DMS53 (cell line): ENCODE results near the gene HCRT.
"Not testable (repeated sequence)": the region's sequence is repeated elsewhere in the genome, so short reads cannot be mapped to it uniquely, and the experiment has no call there.

Source experiments
- DNase-seq: peaks from one replicate; lab custom pipeline; 2025; lab: John Stamatoyannopoulos, UW

Gene HCRT

DNA sequence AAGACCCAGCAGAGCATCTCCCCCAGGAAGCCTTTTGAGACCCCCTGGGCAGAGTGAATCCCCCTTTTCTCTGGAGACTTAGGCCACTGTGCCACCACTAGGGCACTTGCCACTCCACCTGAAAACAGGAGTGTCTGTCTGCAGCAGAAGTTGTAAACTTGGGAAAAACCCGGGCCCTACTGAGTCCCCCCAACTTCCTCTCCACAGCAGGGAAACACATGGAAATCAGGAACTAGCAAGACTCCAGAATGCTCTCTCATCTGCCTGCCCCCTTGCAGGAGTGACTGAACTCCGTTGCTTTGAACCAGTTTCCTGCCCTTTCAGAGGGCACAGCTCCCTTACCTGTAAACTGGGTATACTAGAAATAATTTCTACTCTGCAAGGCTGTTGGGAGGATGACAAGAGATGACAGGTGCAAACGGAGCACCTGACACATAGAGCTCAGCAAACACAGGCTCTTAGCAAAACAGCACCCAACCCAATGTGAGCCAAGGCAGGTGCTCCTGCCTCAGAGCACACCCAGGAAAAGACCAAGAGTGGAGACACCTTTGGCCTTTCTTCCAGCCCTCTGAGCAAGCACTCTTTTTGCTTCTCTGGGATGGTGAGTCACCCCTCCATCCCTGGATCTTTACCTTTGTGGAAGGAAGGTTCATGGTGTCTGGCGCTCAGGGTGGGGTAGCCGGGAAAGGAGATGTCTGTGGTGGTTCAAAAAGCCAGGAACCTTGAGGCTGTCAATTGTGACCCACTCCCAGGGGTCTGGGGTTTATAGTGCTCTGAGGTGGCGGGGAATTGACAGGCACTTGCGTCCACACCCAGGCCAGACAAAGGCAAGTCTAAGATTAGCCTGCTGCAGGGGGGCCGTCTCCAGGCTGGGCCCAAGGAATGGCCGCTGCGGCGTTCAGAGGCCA lies at the start of gene HCRT:
TSS of gene HCRT (minus strand) at position 740 of the 908 bp plus-strand sequence. CDS start at position 653, 87 bp downstream.
- DNase-seq = peak; percentile 81

- no peak for DNase-seq
Observed at GRCh38 chr17:42233994-42234393, 48.7 kb upstream of the HCRT start.

GRCh38 chr17:42233156-42233555 lies 47.9 kb upstream of the HCRT start:
- no peak for DNase-seq

GRCh38 chr17:42230225-42230624 lies 45.0 kb upstream of the HCRT start:
- no peak for DNase-seq

DNA sequence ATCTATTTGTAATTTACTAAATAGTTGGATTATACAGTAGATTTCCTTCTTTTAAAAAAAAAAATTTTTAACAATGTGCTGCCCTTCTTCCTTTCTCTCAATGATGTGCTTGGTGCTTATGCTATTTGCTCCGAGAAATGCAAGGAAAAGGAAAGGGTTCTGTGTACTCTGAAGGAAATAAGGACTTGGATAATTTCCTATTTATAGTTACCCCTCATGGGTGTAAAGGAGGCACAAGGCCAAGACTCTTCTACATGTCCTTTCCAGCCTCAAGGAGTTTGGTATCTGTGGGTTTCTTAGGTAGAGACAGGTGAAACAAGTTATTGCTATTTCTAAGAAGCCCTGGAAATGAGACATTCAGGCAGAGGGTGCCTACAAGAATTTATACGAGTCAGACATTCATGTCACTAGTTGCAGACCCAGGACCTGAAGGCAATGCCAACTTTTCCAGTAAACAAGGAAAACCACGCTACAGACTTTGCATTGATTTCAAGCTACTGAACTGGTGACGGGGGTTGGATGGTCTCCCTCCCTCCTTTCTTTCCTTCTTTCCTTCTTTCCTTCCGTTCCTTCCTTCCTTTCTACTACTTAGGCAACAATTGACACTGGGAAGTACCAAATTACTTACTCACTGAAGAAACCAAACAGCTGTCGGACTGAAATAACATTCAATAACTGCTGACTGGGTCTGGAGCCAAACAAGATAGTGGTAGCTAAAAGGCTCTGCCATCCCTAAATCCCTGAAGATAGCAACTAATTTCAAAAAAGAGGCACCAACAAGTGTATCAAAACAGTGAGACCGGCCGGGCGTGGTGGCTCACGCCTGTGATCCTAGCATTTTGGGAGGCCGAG lies 42.8 kb upstream of the HCRT start:
- DNase-seq = no peak

DNA sequence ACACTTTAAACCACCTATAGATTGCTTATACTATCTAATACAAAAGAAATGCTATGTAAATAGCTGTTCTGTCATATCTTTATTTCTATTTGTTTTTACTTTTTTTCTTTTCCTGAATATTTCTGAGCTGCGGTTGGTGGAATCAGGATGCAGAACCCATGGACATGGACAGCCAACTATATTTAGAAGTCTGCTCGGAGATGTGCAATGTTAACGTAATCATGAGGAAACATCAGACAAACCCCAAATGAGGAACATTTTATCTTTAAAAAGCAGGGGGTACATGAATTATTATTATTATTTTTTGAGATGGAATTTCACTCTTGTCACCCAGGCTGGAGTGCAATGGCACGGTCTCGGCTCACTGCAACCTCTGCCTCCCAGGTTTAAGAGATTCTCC lies 40.4 kb upstream of the HCRT start:
- no peak for DNase-seq

DNA sequence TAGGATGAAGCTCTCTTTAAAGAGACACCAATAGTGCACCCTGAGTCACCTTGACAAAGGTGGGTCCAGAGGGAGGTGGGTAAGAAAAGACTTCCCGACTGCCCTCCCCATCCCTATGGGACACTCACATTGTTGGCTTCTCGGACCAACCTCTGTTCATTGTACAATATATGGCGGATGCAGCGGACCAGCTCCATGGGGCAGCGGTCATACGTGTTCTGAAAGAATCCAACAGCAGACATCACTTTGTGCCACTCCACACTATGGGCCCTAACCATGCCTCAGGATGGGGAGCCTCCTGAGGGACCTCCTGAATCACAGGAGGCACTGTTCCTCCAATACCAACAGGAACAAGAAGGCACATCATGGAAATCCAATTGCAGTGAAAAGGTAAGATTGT lies 39.4 kb upstream of the HCRT start:
- no peak for DNase-seq

DNA sequence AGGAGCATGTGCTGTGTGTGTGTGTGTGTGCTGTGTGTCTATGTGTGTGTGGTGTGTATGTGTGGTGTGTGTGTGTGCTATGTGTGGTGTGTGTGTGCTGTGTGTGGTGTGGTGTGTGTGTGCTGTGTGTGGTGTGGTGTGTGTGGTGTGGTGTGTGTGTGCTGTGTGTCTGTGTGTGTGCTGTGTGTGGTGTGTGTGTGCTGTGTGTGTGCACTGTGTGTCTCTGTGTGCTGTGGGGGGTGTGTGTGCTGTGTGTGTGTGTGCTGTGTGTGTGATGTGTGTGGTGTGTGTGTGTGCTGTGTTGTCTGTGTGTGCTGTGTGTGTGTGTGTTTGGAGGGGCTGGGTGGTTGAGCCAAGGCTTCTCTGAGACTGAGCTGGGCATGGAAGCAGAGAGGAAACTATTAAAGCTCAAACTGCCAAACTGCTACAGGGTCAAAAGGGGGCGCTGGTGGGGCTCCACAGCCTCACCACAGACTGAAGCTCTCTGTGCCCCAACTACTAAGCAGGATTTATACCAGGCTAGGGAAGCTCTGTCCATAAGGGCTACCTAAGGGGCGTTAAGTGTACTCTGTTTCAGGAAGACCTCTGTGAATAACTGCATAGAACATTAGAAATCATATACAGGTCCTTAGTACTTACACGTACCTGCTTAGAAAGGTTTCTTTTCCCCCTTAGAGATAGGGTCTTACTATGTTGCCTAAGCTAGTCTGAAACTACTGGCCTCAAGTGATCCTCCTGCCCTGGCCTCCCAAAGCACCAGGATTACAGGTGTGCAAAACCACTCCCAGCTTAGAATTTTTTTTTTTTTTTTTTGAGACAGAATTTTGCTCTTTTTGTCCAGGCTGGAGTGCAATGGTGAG lies 36.9 kb upstream of the HCRT start:
- DNase-seq = peak; percentile 61

DNA sequence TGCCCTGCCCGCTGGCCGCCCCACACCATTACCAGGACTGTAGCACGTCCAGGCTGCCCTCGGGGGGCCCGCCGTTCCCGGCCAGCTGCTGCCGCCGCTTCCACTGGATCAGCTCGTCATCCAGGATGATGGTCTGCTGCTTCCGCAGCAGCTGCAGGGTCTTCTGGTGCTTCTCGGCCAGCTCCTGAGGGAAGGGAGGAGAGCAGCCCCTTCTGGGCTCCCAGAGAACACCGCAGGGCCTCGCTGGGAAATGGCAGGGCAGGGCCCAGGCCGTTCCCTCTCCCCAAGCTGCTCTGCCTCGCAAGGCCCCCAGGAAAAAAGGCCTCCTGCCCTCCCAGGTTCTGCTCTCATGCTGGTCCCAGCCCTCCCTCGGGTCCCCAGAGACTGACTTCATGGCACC lies 34.0 kb upstream of the HCRT start:
- not testable (repeated sequence) for DNase-seq

DNA sequence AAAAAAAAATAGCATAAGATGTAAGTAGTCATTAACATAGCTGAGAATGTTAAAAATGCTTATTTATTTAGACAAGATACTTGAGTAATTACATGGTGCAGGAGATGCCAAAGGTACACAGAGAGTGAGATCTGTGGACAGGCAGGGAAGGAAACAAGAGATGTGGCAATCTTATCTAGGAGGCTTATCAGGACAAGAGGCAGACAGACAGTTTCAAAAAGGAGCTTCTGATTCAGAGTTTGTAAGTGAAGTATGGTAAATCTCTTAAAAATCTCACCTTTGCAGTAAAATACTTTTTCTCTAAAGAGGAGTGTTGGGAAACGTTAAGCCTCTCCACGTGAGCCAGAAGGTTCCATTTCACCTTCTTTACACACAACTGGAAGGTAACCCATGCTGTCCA lies 28.9 kb upstream of the HCRT start:
- DNase-seq = no peak

- DNase-seq = no peak
Observed at GRCh38 chr17:42212382-42212781, 27.1 kb upstream of the HCRT start.

GRCh38 chr17:42211921-42212341 lies 26.7 kb upstream of the HCRT start:
- DNase-seq = not testable (repeated sequence)

GRCh38 chr17:42210046-42210445 lies 24.8 kb upstream of the HCRT start:
- no peak for DNase-seq

- not testable (repeated sequence) for DNase-seq
Observed at GRCh38 chr17:42206153-42206612, 20.9 kb upstream of the HCRT start.

GRCh38 chr17:42203354-42203753 lies 18.1 kb upstream of the HCRT start:
- DNase-seq = no peak

DNA sequence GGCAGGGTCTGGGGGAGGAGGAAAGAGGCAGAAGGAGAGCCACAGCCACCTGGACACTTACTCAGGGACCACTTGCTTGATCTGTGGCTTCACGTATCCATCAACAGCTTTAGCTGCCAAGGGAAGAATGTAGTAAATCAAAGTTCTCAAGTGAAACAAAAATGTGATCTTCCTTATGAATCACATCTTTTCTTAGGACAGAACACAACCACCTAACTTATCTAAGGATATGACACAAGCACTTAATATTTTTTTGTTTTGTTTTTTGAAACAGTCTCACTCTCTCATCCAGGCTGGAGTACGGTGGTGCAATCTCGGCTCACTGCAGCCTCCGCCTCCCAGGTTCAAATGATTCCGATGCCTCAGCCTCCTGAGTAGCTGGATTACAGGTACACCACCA lies 17.4 kb upstream of the HCRT start:
- DNase-seq = no peak

DNA sequence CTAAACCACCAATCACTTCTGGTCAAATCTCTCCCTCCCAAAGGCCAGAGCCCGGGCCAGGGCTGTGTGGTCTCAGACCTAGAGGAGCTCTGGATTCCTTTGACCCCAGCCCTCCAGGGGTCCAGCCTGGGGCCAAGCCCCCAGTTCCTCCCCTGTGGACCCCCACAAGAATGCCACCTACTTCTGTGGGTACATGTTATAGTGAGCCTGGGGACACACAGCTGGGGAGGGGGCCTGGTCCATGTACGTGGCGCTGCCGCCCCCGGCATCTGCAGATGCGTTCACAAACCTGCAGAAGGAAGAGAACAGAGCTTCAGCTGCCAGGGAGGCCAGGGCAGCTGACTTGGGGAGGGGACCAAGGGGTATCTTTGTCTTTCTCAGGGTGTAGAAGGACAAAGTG lies 16.9 kb upstream of the HCRT start:
- no peak for DNase-seq

DNA sequence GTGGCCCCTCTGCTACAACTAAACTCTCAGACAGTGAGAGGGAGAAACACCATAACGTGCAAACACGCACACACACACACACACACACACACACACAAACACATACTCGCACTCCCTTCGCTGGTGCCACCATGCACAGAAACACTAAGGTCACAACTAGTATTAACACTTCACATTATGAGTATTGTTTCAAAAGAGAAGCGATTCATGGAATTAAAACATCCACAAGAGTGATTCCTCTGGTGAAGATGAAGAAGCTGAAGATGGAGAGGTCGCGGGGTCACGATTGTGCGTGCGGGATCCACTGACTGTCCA lies 16.2 kb upstream of the HCRT start:
- no peak for DNase-seq

- no peak for DNase-seq
Observed at GRCh38 chr17:42200706-42201457, 15.6 kb upstream of the HCRT start.

GRCh38 chr17:42199416-42200011 lies 14.3 kb upstream of the HCRT start:
- no peak for DNase-seq

GRCh38 chr17:42198897-42199296 lies 13.6 kb upstream of the HCRT start:
- no peak for DNase-seq
